ENCODE results near the gene NMNAT1.
"Not testable (repeated sequence)": the region's sequence is repeated elsewhere in the genome, so short reads cannot be mapped to it uniquely, and the experiment has no call there.

Gene NMNAT1

DNA sequence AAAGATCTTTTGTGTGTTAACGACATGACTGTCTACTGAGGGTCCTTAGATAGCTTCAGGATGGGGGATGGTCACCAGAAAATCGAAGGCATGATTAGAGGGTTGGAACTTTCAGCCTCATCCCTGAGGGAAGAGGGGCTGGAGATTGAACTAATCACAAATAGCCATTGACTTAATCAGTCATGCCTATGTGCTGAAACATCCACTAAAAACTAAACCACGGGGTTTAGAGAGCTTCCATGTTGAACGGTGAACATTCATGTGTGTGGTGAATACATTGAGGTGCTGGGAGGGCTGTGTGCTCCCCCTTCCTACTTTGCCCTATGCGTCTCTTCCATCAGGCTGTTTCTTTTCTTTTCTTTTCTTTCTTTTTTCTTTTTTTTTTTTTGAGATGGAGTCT, 70.7 kb downstream of the NMNAT1 start:
- DNase-seq (ENCODE audit: low spot score) (no peak), FAIRE-seq (no peak)

DNA sequence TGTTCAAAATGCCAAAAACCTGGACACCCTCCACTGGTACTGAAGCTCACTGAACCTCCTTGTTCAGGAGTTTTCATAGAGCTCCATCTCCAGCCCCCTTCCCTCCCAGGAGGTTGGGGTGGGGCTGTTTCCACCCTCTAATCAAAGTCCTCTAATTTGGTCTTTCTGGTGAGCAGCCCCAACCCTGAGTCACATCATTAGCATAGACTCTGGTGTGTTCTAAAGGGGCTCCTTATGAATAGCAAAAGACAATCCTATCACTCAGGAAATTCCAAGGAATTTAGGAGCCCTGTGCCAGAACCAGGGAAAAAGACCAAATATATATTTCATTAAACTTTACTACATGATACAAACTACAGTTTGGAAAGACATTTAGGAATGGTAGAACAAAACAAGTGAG, 76.3 kb downstream of the NMNAT1 start:
- no peak for FAIRE-seq

GRCh38 chr1:10020086-10020485, 76.8 kb downstream of the NMNAT1 start:
- DNase-seq (ENCODE audit: low spot score): no peak
- no peak for FAIRE-seq

More for the DNA sequence above, 76.3 kb downstream of the NMNAT1 start:
- no peak for DNase-seq (ENCODE audit: low spot score)

DNA sequence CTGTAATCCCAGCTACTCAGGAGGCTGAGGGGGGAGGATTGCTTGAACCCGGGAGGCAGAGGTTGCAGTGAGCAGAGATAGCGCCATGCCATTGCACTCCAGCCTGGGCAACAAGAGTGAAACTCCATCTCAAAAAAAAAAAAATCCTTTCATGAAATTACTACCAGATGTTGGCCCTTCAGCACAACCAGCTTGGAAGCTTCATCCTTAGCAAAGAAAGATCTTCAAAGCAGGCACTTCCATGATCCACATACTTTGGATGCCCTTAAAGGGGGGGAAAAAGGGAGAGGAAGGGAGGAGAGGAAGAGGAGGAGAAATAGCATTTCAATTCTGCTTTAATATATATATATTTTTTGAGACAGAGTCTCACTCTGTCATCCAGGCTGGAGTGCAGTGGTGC, 77.4 kb downstream of the NMNAT1 start:
- FAIRE-seq; DNase-seq (ENCODE audit: low spot score): not testable (repeated sequence)

DNA sequence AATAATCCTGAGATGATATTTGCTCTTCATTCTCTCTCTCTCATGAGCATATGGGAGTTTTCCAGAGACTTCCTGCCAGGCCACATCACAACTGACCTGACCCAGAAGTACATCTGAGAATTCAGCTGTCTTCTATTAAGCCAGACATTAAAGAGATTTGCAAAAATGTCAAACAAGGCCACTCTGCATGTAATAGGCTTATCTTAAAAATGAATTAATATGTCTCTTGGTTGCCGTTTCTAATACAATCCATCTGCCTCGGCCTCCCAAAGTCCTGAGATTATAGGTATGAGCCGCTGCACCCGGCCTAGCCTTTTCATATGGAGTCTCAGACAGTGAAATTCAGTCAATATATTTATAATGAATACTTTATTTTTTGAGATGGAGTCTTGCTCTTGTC, 78.7 kb downstream of the NMNAT1 start:
- FAIRE-seq: not testable (repeated sequence)

GRCh38 chr1:10022656-10023055, 79.4 kb downstream of the NMNAT1 start:
- no peak for DNase-seq (ENCODE audit: low spot score)
- FAIRE-seq: no peak

More for the DNA sequence above, 78.7 kb downstream of the NMNAT1 start:
- not testable (repeated sequence) for DNase-seq (ENCODE audit: low spot score)

DNA sequence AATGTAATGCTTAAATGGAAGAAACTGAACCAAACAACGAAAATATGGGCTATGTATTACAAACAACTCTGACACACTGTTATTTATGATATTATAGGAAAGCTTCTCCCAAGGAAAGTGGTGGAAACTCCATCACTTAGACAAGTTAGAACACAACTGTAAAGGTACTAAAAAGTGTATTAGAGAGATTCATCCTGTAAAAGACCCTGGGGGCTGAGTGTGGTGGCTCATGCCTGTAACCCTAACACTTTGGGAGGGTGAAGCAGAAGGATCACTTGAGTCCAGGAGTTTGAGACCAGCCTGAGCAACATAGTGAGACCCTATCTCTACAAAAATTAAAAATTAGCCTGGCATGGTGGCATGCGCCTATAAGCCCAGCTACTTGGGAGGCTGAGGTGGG, 82.1 kb downstream of the NMNAT1 start:
- DNase-seq (ENCODE audit: low spot score): no peak
- no peak for FAIRE-seq

GRCh38 chr1:10027027-10027426, 83.8 kb downstream of the NMNAT1 start:
- FAIRE-seq (no peak), DNase-seq (ENCODE audit: low spot score) (no peak)

GRCh38 chr1:10028956-10029500, 85.8 kb downstream of the NMNAT1 start:
- FAIRE-seq; DNase-seq (ENCODE audit: low spot score): not testable (repeated sequence)

GRCh38 chr1:10031461-10031860, 88.2 kb downstream of the NMNAT1 start:
- FAIRE-seq (peak; percentile 81), DNase-seq (ENCODE audit: low spot score) (peak; percentile 91)

DNA sequence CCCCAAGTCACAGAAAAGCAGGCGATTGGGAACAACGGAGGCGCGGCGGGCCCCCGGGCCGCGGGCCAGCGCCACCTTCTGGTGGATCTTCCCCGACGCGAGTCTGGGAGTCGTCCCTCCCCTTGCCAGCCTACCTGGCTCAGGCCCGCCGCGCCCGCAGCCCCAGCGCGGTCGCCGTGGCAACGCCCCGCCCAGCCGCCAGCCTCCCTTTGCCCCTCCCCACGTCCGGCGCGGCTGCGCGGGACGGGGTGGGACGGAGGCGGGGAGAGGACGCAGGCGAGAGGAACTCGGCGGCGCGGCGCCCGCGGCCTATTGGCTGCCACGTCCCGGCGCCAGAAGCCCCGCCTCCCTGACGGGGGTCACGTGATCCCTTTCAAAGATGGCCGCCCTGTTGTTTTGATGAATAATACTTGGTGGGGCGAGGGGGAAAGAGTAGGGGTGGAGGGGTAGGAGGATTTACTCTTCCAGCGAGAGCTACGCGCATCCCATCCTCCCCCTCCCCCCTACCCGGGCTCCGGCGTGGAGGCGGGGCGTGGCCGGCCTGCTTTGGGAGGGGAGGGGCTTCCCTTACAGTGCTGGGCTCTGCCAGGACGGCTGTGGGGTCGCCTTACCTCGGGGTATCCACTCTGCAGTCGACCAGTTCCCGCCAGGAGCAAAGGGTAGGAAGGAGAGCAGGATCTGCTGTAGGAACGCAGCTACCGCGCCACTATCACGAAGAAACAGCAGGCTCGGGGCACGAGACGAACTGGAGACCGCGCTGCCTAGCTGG, 89.5 kb downstream of the NMNAT1 start, which contains the start of gene UBE4B:
Gene UBE4B, plus strand, starts transcription at position 369 of the 769 bp plus-strand sequence. CDS start 713 bp downstream, outside the sequence.
- FAIRE-seq: no peak
- DNase-seq (ENCODE audit: low spot score): peak; percentile 94

- DNase-seq (ENCODE audit: low spot score) (peak; percentile 26), FAIRE-seq (no peak)
These were observed 90.1 kb downstream of the NMNAT1 start for GRCh38 chr1:10033359-10033845.

All from RCC 7860 (cell line).